ENCODE results near the gene TMEM108.

Gene TMEM108

DNA sequence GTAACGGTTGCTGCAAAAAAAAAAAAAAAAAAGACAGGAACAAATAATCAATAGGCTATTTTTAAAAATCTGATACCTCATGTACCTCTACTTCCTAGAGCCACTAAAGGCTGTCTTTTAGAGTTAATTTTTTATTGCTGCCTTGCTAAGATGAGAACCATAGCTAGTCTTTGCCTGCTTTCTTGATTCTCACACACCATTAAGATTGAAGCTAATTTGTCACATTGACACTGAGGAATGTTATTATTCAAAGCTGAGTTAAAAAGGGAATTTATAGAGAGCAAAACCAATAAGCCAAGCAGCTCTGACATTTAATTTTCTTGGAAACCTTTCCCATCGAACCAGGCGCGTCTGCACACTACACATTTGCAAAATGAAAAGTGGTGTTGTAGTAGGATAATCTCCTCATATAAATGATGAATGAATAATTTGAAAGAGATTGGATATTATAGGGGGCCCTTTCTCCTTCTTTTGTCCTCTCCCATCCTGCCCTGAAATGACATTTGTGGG lies 149.7 kb downstream of the TMEM108 start:
- TF ChIP-seq, protein P1, sequence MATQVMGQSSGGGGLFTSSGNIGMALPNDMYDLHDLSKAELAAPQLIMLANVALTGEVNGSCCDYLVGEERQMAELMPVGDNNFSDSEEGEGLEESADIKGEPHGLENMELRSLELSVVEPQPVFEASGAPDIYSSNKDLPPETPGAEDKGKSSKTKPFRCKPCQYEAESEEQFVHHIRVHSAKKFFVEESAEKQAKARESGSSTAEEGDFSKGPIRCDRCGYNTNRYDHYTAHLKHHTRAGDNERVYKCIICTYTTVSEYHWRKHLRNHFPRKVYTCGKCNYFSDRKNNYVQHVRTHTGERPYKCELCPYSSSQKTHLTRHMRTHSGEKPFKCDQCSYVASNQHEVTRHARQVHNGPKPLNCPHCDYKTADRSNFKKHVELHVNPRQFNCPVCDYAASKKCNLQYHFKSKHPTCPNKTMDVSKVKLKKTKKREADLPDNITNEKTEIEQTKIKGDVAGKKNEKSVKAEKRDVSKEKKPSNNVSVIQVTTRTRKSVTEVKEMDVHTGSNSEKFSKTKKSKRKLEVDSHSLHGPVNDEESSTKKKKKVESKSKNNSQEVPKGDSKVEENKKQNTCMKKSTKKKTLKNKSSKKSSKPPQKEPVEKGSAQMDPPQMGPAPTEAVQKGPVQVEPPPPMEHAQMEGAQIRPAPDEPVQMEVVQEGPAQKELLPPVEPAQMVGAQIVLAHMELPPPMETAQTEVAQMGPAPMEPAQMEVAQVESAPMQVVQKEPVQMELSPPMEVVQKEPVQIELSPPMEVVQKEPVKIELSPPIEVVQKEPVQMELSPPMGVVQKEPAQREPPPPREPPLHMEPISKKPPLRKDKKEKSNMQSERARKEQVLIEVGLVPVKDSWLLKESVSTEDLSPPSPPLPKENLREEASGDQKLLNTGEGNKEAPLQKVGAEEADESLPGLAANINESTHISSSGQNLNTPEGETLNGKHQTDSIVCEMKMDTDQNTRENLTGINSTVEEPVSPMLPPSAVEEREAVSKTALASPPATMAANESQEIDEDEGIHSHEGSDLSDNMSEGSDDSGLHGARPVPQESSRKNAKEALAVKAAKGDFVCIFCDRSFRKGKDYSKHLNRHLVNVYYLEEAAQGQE (IDR thresholded peaks at IDR 0.05; ENCODE audit: insufficient read depth in 1 of 2, low read depth in 2 of 2, low read length in 2 of 2), result no peak
- no peak for TF ChIP-seq FOXP2 (optimal IDR thresholded peaks at IDR 0.05; ENCODE audit: borderline replicate concordance, extremely low read depth, extremely low read length, insufficient read depth)
- no peak for TF ChIP-seq SIN3A (IDR thresholded peaks at IDR 0.05; ENCODE audit: borderline replicate concordance, insufficient read depth, low read length)
- TF ChIP-seq TAF1 (IDR thresholded peaks at IDR 0.05; ENCODE audit: borderline replicate concordance, insufficient read depth, low read length), result no peak
- TF ChIP-seq POLR2AphosphoS5 (IDR thresholded peaks at IDR 0.05; ENCODE audit: low read depth, low read length), result no peak

- TF ChIP-seq SIN3A (IDR thresholded peaks at IDR 0.05; ENCODE audit: borderline replicate concordance, insufficient read depth, low read length), result no peak
- no peak for TF ChIP-seq TAF1 (IDR thresholded peaks at IDR 0.05; ENCODE audit: borderline replicate concordance, insufficient read depth, low read length)
- no peak for TF ChIP-seq FOXP2 (optimal IDR thresholded peaks at IDR 0.05; ENCODE audit: borderline replicate concordance, extremely low read depth, extremely low read length, insufficient read depth)
- TF ChIP-seq, protein P1 (IDR thresholded peaks at IDR 0.05; ENCODE audit: insufficient read depth in 1 of 2, low read depth in 2 of 2, low read length in 2 of 2), result no peak
- TF ChIP-seq POLR2AphosphoS5 (IDR thresholded peaks at IDR 0.05; ENCODE audit: low read depth, low read length), result no peak
These were observed 150.8 kb downstream of the TMEM108 start for GRCh38 chr3:133188996-133189395.

GRCh38 chr3:133189893-133190292 lies 151.7 kb downstream of the TMEM108 start:
- TF ChIP-seq TAF1 (IDR thresholded peaks at IDR 0.05; ENCODE audit: borderline replicate concordance, insufficient read depth, low read length), result no peak
- TF ChIP-seq SIN3A (IDR thresholded peaks at IDR 0.05; ENCODE audit: borderline replicate concordance, insufficient read depth, low read length), result no peak

GRCh38 chr3:133191818-133192217 lies 153.6 kb downstream of the TMEM108 start:
- TF ChIP-seq, protein P1 (IDR thresholded peaks at IDR 0.05; ENCODE audit: insufficient read depth in 1 of 2, low read depth in 2 of 2, low read length in 2 of 2), result no peak
- TF ChIP-seq POLR2AphosphoS5 (IDR thresholded peaks at IDR 0.05; ENCODE audit: low read depth, low read length), result no peak
- no peak for TF ChIP-seq FOXP2 (optimal IDR thresholded peaks at IDR 0.05; ENCODE audit: borderline replicate concordance, extremely low read depth, extremely low read length, insufficient read depth)
- TF ChIP-seq TAF1 (IDR thresholded peaks at IDR 0.05; ENCODE audit: borderline replicate concordance, insufficient read depth, low read length), result no peak
- no peak for TF ChIP-seq SIN3A (IDR thresholded peaks at IDR 0.05; ENCODE audit: borderline replicate concordance, insufficient read depth, low read length)

GRCh38 chr3:133192363-133192945 lies 154.3 kb downstream of the TMEM108 start:
- TF ChIP-seq SIN3A (IDR thresholded peaks at IDR 0.05; ENCODE audit: borderline replicate concordance, insufficient read depth, low read length) (no peak), TAF1 (IDR thresholded peaks at IDR 0.05; ENCODE audit: borderline replicate concordance, insufficient read depth, low read length) (no peak), FOXP2 (optimal IDR thresholded peaks at IDR 0.05; ENCODE audit: borderline replicate concordance, extremely low read depth, extremely low read length, insufficient read depth) (no peak), POLR2AphosphoS5 (IDR thresholded peaks at IDR 0.05; ENCODE audit: low read depth, low read length) (no peak)
- TF ChIP-seq, protein P1 (IDR thresholded peaks at IDR 0.05; ENCODE audit: insufficient read depth in 1 of 2, low read depth in 2 of 2, low read length in 2 of 2), result no peak
